ENCODE measurements around the gene STAU1. TPM values are rescaled to one million over a fixed set of nuclear protein-coding genes. Genes with fewer than 3 reads are reported as not detected.

Gene STAU1
- total and polyA plus RNA-seq, 2 of the 13 experiments (the other 11 are each of a cell fraction or from before 2014, with no cell fraction given) = 119 to 133 TPM

DNA sequence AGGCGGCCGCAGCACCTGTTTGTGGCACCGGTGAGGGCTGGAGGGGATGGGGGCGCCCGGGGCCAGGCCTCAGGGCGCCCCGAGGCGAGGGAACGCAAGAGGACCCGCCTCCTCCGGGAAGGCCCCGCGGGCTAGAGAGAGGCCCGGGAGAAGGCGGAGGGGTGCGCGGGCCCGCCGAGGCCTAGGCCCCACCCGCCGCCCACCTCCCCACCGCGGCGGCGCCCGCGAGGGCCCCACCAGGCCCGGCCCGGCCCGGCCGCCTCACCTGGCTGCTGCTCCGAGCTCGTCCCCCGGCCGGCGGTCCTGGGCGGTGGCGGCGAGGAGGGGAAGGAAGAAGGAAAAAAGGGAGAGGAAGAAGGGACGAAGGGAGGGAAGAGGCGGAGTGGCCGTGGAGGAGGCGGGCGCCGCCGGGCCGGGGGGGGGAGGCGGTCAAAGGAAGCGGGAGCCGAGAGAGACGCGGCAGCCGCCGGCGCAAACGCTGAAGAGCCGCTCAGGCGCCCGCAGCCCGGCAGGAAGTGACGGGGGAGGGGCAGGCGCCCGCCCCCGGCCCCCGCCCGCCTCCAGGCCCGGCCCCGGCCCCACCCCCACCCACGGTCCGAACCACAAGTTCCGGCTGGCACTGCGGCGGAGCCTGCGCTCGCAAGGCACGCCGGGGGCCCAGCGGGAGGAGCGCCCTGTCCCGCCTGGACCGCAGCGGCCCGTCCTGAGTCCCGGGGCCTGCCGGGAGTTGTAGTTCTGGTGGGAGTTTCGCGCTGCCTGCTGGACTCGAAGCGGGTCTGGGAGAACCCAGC lies at the start of gene STAU1 (continued):
- TF ChIP-seq, protein P1, sequence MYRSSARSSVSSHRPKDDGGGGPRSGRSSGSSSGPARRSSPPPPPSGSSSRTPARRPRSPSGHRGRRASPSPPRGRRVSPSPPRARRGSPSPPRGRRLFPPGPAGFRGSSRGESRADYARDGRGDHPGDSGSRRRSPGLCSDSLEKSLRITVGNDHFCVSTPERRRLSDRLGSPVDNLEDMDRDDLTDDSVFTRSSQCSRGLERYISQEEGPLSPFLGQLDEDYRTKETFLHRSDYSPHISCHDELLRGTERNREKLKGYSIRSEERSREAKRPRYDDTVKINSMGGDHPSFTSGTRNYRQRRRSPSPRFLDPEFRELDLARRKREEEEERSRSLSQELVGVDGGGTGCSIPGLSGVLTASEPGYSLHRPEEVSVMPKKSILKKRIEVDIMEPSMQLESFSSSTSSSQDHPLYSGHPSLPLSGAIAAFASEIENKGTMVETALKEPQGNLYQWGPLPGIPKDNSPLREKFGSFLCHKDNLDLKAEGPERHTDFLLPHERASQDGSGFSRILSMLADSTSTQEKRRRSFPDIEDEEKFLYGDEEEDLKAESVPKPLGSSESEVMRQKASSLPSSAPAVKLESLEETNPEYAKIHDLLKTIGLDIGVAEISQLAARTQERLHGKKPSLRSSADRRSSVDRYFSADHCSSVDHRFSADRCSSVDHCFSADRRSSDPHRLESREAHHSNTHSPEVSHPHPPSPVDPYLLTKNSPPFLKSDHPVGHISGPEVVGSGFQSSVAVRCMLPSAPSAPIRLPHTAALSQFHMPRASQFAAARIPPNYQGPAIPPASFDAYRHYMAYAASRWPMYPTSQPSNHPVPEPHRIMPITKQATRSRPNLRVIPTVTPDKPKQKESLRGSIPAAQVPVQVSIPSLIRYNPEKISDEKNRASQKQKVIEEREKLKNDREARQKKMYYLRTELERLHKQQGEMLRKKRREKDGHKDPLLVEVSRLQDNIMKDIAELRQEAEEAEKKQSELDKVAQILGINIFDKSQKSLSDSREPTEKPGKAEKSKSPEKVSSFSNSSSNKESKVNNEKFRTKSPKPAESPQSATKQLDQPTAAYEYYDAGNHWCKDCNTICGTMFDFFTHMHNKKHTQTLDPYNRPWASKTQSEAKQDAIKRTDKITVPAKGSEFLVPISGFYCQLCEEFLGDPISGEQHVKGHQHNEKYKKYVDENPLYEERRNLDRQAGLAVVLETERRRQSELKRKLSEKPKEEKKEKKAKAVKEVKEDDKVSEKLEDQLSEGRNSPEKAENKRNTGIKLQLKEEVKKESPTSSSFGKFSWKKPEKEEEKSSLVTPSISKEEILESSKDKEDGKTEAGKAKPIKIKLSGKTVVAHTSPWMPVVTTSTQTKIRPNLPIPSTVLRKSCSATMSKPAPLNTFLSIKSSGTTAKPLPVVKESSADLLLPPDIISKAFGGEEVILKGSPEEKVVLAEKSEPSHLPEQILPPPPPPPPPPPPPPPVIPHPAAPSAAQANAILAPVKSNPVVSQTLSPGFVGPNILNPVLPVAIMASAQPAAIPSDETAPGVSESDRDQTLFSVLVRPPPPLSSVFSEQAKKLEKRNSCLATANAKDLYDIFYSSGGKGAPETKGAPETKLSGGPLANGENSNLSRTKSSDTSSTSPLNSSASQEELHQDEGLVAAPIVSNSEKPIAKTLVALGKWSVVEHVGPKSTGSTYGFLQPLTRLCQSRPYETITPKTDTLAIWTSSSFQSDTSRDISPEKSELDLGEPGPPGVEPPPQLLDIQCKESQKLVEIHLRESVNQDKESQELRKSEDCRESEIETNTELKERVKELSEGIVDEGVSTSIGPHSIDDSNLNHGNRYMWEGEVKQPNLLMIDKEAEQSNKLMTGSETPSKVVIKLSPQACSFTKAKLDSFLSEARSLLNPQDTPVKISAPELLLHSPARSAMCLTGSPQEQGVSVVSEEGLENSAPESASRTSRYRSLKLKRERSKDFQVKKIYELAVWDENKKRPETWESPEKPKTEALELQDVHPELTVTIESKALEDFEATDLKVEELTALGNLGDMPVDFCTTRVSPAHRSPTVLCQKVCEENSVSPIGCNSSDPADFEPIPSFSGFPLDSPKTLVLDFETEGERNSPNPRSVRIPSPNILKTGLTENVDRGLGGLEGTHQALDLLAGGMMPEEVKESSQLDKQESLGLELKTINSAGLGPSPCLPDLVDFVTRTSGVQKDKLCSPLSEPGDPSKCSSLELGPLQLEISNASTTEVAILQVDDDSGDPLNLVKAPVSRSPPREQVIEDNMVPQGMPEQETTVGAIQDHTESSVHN (CRISPR knock-in tag; IDR thresholded peaks at IDR 0.05) = no peak; the same call in 1 of the 2 replicates
- 0 out of 2 replicates have a peak, but pooled peaks have one; percentile 17 for TF ChIP-seq HMG20B (CRISPR knock-in tag; conservative IDR thresholded peaks at IDR 0.05)
- no peak for TF ChIP-seq RAD51 (IDR thresholded peaks at IDR 0.05; ENCODE audit: borderline replicate concordance)
- no peak for TF ChIP-seq SNRNP70 (IDR thresholded peaks at IDR 0.05; ENCODE audit: low read depth, low read length)
- TF ChIP-seq, protein P2, sequence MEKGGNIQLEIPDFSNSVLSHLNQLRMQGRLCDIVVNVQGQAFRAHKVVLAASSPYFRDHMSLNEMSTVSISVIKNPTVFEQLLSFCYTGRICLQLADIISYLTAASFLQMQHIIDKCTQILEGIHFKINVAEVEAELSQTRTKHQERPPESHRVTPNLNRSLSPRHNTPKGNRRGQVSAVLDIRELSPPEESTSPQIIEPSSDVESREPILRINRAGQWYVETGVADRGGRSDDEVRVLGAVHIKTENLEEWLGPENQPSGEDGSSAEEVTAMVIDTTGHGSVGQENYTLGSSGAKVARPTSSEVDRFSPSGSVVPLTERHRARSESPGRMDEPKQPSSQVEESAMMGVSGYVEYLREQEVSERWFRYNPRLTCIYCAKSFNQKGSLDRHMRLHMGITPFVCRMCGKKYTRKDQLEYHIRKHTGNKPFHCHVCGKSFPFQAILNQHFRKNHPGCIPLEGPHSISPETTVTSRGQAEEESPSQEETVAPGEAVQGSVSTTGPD (CRISPR knock-in tag; IDR thresholded peaks at IDR 0.05) = no peak
- TF ChIP-seq GFI1 (CRISPR knock-in tag; IDR thresholded peaks at IDR 0.05; ENCODE audit: borderline replicate concordance) = no peak; the same call in 1 of the 2 replicates
- no peak for TF ChIP-seq KDM1A (CRISPR knock-in tag; IDR thresholded peaks at IDR 0.05)
- TF ChIP-seq, protein P3, sequence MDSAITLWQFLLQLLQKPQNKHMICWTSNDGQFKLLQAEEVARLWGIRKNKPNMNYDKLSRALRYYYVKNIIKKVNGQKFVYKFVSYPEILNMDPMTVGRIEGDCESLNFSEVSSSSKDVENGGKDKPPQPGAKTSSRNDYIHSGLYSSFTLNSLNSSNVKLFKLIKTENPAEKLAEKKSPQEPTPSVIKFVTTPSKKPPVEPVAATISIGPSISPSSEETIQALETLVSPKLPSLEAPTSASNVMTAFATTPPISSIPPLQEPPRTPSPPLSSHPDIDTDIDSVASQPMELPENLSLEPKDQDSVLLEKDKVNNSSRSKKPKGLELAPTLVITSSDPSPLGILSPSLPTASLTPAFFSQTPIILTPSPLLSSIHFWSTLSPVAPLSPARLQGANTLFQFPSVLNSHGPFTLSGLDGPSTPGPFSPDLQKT (CRISPR knock-in tag; IDR thresholded peaks at IDR 0.05; ENCODE audit: borderline replicate concordance) = peak; percentile 71; the same call in 1 of the 2 replicates
- 0 out of 2 replicates have a peak, but pooled peaks have one; percentile 22 for TF ChIP-seq KDM4B (CRISPR knock-in tag; IDR thresholded peaks at IDR 0.05)
- TF ChIP-seq ZNF567 (CRISPR knock-in tag; IDR thresholded peaks at IDR 0.05; ENCODE audit: borderline replicate concordance) = peak; percentile 93; the same call in 1 of the 2 replicates
- peak; percentile 56; the same call in 1 of the 2 replicates for TF ChIP-seq ZNF564 (CRISPR knock-in tag; IDR thresholded peaks at IDR 0.05)
- no peak for TF ChIP-seq ZNF207 (IDR thresholded peaks at IDR 0.05; ENCODE audit: borderline replicate concordance)
- peak; percentile 42; the same call in 1 of the 2 replicates for TF ChIP-seq DMAP1 (CRISPR knock-in tag; IDR thresholded peaks at IDR 0.05)
- TF ChIP-seq, protein P4, sequence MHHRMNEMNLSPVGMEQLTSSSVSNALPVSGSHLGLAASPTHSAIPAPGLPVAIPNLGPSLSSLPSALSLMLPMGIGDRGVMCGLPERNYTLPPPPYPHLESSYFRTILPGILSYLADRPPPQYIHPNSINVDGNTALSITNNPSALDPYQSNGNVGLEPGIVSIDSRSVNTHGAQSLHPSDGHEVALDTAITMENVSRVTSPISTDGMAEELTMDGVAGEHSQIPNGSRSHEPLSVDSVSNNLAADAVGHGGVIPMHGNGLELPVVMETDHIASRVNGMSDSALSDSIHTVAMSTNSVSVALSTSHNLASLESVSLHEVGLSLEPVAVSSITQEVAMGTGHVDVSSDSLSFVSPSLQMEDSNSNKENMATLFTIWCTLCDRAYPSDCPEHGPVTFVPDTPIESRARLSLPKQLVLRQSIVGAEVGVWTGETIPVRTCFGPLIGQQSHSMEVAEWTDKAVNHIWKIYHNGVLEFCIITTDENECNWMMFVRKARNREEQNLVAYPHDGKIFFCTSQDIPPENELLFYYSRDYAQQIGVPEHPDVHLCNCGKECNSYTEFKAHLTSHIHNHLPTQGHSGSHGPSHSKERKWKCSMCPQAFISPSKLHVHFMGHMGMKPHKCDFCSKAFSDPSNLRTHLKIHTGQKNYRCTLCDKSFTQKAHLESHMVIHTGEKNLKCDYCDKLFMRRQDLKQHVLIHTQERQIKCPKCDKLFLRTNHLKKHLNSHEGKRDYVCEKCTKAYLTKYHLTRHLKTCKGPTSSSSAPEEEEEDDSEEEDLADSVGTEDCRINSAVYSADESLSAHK (CRISPR knock-in tag; IDR thresholded peaks at IDR 0.05; ENCODE audit: borderline replicate concordance) = no peak
- TF ChIP-seq ZNF792 (CRISPR knock-in tag; IDR thresholded peaks at IDR 0.05) = no peak; the same call in 1 of the 2 replicates
- 0 out of 2 replicates have a peak, but pooled peaks have one; percentile 49 for TF ChIP-seq CEBPG (CRISPR knock-in tag; IDR thresholded peaks at IDR 0.05)
